GM13977 (cell line): ENCODE measurements around the gene CUX1.

ENCODE experiments used
- DNase-seq: peaks from one replicate; pipeline ENCODE4 v3.0.0; 2012; ENCODE audit warnings: low spot score
- in situ Hi-C: fragments of 300-500 bp; cut with MboI; formaldehyde crosslinking; loops from one replicate; pipeline ENCODE4 v1.12.0; 2022; ENCODE audit warnings: low sequenced_read_pairs, low pct_unique_long_range_greater_than_20kb, mixed read lengths, inconsistent platforms; ENCODE audit not compliant: unreplicated experiment
- TF ChIP-seq, protein P1 (sequence below): IDR thresholded peaks from 2 replicates; pipeline ENCODE4 v1.5.1; 2012; ENCODE audit warnings: mild to moderate bottlenecking, control low read depth; ENCODE audit not compliant: insufficient read depth; ENCODE audit errors: extremely low read depth, missing control alignments

Gene CUX1

DNA sequence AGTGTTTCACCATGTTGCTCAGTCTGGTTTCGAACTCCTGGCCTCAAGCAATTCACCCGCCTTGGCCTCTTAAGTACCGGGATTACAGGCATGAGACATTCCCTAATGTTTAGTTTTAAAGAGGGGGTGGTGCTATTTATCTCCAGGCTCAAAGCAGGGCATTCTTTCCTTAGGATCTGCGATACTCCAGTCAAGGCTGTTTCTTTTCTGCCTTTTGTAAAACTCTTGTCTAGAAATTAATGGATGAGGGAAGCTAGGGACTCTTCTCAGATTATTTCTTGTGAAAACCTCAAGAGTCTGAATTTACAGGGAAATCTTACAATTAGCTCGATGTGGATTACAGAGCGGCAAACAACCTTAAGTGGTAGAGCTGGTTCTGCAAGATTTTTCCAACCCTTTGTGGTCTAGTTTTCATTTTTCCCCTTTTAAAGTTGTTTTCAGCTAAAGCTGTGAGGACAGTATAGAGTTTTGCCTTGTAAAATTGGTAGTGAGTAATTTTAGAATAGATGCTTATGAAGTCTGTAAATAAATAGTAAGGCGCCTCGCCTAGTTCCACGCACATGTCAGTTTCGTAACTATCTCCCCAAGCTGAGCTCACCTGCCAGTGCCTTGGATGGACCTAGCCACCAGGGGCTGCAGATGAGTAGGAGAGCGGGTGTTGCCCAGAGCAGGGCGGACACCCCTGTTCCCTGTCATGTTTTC is 53.1 kb downstream of the CUX1 start:
- TF ChIP-seq, protein P1, sequence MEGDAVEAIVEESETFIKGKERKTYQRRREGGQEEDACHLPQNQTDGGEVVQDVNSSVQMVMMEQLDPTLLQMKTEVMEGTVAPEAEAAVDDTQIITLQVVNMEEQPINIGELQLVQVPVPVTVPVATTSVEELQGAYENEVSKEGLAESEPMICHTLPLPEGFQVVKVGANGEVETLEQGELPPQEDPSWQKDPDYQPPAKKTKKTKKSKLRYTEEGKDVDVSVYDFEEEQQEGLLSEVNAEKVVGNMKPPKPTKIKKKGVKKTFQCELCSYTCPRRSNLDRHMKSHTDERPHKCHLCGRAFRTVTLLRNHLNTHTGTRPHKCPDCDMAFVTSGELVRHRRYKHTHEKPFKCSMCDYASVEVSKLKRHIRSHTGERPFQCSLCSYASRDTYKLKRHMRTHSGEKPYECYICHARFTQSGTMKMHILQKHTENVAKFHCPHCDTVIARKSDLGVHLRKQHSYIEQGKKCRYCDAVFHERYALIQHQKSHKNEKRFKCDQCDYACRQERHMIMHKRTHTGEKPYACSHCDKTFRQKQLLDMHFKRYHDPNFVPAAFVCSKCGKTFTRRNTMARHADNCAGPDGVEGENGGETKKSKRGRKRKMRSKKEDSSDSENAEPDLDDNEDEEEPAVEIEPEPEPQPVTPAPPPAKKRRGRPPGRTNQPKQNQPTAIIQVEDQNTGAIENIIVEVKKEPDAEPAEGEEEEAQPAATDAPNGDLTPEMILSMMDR, result peak; percentile 39
- DNase-seq, result no peak
- in situ Hi-C loops, result no loop called here

DNA sequence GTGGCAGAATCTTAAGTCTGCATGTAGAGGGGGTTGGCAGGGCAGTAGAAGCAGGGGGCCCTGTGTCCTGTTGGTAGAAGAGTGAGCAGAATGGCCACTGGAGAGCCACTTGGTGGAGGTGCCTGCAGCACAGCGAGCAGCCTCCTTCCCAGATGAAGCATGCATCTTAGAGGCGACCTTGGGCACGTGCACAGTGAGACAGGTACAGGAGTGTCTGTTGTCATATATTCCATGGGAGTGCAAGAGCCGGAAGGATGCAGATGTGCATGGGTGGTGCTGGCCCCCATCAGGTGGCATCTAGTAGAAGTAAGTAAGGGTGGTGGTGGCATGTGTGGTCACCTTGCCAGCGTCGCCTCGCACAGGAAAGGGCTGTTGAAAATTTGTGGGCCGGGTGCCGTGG is 53.9 kb downstream of the CUX1 start:
- TF ChIP-seq, protein P1, result no peak
- in situ Hi-C loops, result no loop called here
- DNase-seq, result no peak

DNA sequence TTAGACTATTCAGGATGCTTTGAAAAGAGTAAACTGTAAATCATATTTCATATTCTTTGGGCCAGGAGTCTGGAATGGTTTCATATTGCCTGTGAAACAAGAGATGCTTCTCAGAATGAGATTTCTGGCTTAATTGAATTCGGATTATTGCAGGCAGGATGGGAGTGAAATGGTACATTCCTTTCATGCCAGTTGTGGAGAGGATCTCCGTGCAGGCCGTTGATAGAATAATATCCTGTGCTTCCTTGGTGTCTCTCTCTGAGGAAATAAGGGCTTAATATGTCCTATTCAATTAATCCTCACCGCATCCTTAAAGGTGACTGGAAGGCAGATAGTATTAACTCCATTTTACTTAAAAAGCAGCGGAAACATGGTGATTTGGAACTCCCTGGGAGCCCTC is 56.6 kb downstream of the CUX1 start:
- TF ChIP-seq, protein P1, result no peak
- in situ Hi-C loops, result no loop called here
- DNase-seq, result no peak

DNA sequence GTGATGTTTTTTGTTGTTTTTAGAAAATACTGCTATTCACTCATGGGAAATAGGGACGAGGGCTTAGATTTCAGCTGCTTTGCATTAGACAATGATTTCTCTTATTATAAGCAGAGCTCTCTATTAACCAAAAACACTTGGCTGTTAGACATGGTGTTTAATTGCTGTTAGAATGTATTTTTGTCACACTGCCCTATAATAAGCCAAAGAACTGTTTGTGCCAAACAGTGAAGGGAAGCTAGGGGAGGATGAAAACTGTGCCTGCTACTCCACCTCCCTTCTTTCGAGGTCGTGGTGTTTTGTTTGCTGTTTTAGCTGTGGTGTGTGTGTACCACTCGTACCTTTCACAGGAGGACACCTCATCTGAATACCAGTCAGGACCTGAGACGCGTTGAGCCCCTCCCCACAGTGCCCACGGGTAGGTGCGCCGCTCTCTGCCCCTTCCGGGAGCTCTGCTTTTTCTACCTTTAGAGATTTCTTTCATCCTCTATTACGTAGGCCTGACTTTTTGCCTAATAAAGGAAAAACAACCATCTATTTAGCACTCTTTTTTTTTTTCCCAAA is 57.9 kb downstream of the CUX1 start:
- in situ Hi-C loops, result no loop called here
- TF ChIP-seq, protein P1, result no peak
- DNase-seq, result no peak

DNA sequence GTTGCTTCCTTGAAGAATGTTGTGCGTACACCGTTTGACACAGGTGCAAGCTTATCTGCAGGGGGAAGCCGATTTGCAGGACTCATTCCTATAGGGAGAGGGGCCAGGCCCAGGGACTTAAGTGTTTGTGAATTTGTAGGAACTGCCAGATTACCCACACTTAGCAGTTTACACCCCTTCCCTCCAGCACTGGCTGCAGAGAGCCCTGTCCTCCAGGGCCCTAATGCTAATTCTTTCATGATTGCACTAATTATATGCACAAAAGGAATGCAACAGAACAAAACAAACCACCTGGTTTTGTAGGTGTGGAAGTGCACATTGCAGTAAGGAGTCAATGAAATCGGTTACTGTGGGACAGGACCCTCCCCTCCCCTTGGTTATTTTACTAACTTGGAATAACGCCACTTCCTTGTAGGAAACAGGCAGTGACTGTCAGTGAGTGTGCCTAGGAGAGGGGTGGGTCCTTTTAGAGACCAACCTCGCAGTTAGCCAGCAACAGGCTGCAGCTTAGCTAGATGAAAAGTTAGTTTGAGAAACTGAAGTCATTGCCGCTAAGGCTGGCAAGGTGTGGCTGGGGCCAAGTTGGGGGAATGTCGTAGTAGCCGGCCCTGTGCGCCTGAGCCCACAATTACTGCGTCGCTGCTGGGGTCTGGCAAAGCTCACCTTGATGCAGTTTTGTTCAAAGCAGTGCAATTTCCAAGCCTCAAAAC is 60.6 kb downstream of the CUX1 start:
- in situ Hi-C loops, result no loop called here
- no peak for DNase-seq
- TF ChIP-seq, protein P1, result no peak

DNA sequence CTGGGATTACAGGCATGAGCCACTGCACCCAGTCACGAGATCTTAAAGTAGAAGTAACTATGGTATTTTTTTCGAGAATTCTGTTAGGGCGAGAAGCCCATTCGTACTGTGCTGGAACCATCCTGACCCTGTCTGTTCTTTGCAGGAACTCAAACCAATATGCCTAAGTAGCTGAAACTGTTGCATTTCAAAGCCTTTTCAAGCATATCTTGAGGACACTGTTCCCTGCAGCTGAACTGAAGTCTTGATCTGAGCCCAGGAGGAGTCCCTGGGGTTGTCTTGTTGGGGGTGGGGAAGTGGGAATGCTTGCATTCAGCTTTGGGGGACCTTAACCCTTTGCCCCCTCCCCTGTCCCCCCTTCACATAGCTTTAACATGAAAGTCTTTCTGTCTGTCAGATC is 61.5 kb downstream of the CUX1 start:
- DNase-seq, result no peak
- in situ Hi-C loops, result no loop called here
- TF ChIP-seq, protein P1, result no peak
